BJ (cell line): Measurements from ENCODE around the gene ARHGAP24. TPM values are rescaled to one million over a fixed set of nuclear protein-coding genes. Genes with fewer than 3 reads are reported as not detected.

ENCODE experiments used
- CTCF ChIA-PET: fragments of 350-600 bp; formaldehyde crosslinking; extraction: SDS; loops from one replicate; lab custom pipeline; 2021; ENCODE audit warnings: antibody characterized with exemption, inconsistent platforms; lab: Yijun Ruan, JAX
- POLR2A ChIA-PET: fragments of 300-600 bp; sonication (Branson Sonifier 250); formaldehyde crosslinking; extraction: SDS; loops from one replicate; lab custom pipeline; 2021; ENCODE audit warnings: antibody characterized with exemption; lab: Charles Lee
- DNase-seq: peaks from one replicate; pipeline ENCODE4 v3.0.0-alpha.2; 2011; ENCODE audit warnings: low read depth
- H3K27me3 ChIP-seq: 2 replicates; pipeline ENCODE4 v1.6.0; 2011; ENCODE audit warnings: low read length; ENCODE audit not compliant: control insufficient read depth, insufficient read depth
- H3K36me3 ChIP-seq: 2 replicates; pipeline ENCODE4 v1.5.1; 2011; ENCODE audit warnings: low read length; ENCODE audit not compliant: control insufficient read depth, insufficient read depth
- H3K4me3 ChIP-seq: 2 replicates; pipeline ENCODE4 v1.5.1; 2011; ENCODE audit warnings: low read depth, mild to moderate bottlenecking, control low read depth, low read length
- polyA plus RNA-seq: library from polyadenylated mRNA; depleted of rRNA; stranded (reverse); fragments of >200 nt; gene quantifications from 2 replicates; pipeline ENCODE4 v1.2.3, GENCODE V29; 2011
- TF ChIP-seq, protein P1 (sequence below): IDR thresholded peaks from 2 replicates; pipeline ENCODE4 v1.5.1; 2011; ENCODE audit warnings: low read depth, mild to moderate bottlenecking, control low read depth, inconsistent platforms, low read length, moderate library complexity; ENCODE audit not compliant: insufficient read depth

The ARHGAP24 gene
- polyA plus RNA-seq, 1 experiment = 17.7 TPM

DNA sequence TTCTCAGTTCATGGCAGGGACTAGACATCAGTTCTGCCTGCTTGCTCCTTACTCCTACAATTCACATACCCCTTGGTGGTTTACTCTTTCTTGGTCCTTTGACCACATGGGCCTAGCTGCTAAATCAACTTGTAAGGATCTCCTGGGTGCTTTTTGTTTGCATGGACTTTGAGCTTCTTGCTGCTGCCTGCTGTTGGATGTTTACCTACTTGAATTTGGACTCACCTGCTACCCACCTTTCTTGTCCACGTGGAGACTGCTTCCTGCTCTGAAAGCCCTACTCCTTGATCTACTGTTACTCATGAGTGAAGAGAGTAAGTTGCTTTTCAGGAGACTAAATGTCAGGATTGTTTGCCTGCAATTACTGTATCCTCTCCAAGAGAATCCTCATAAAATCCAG is 15.2 kb upstream of the ARHGAP24 start:
- no peak overlapping the region for H3K4me3 ChIP-seq
- ChIA-PET CTCF (no interaction called here), POLR2A (no interaction called here)
- H3K36me3 ChIP-seq = no peaks in the 10 kb centered on the region
- H3K27me3 ChIP-seq = no peaks in the 10 kb centered on the region
- no peak for DNase-seq
- TF ChIP-seq, protein P1, sequence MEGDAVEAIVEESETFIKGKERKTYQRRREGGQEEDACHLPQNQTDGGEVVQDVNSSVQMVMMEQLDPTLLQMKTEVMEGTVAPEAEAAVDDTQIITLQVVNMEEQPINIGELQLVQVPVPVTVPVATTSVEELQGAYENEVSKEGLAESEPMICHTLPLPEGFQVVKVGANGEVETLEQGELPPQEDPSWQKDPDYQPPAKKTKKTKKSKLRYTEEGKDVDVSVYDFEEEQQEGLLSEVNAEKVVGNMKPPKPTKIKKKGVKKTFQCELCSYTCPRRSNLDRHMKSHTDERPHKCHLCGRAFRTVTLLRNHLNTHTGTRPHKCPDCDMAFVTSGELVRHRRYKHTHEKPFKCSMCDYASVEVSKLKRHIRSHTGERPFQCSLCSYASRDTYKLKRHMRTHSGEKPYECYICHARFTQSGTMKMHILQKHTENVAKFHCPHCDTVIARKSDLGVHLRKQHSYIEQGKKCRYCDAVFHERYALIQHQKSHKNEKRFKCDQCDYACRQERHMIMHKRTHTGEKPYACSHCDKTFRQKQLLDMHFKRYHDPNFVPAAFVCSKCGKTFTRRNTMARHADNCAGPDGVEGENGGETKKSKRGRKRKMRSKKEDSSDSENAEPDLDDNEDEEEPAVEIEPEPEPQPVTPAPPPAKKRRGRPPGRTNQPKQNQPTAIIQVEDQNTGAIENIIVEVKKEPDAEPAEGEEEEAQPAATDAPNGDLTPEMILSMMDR = no peak

DNA sequence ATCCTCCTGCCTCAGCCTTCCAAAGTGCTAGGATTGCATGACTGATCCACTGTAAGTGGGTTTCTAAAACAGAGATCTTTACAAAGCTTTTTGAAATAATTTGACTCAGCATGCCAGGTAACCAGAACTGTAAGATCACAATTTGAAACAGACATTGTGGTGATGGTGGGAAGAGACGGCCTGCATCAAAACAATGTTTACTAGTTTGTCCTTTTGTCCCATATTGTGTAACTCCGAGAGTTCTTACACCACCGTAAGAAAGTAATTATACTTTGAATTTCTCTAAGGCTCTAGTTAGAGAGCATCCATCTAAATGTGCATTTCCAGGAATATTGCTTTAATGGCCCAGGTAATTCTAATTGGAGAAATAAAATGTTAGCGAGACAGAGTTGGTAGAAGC is 594 bp upstream of the ARHGAP24 start:
- no peak for DNase-seq
- H3K36me3 ChIP-seq = no peaks in the 10 kb centered on the region
- no peaks in the 10 kb centered on the region for H3K27me3 ChIP-seq
- ChIA-PET POLR2A (interaction anchor here (0.6 kb wide), 1 partner anchor 508 kb away, joined by 4 read pairs; the partner anchor contains the start of gene WDFY3), CTCF (interaction anchor here (1.1 kb wide), 1 partner anchor 304 kb away, joined by 4 read pairs; no protein-coding TSS in a partner anchor)
- TF ChIP-seq, protein P1 = no peak
- peak overlapping the region; percentile 62 for H3K4me3 ChIP-seq

GRCh38 chr4:85475631-85476233 is 782 bp downstream of the ARHGAP24 start:
- ChIA-PET POLR2A (no interaction called here), CTCF (interaction anchor here (1.1 kb wide), 1 partner anchor 303 kb away, joined by 4 read pairs; no protein-coding TSS in a partner anchor)
- no peaks in the 10 kb centered on the region for H3K27me3 ChIP-seq
- TF ChIP-seq, protein P1 = no peak
- peak overlapping the region; percentile 62 for H3K4me3 ChIP-seq
- no peaks in the 10 kb centered on the region for H3K36me3 ChIP-seq
- DNase-seq = no peak

DNA sequence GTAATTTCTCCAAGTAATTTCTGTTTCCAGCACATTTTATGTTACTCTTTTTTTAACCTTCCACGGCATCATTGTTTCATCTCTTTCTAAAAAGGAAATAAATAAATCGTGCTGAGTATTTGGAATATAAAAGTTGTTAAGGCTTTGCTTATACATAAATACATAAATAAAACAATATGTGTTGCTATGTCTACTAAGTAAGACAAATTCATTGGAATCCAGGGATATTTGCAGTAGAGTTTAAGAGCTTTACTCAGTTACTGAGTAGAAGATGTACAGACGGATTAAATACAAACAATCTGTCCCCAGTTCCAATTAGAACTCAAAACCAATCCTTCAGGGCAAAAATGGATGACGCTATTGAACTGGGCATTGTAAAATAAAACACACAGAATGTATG is 1.4 kb downstream of the ARHGAP24 start:
- no peak for DNase-seq
- Histone ChIP-seq H3K27me3 (no peaks in the 10 kb centered on the region), H3K4me3 (peak overlapping the region; percentile 26), H3K36me3 (no peaks in the 10 kb centered on the region)
- ChIA-PET CTCF (no interaction called here), POLR2A (no interaction called here)
- TF ChIP-seq, protein P1 = no peak

DNA sequence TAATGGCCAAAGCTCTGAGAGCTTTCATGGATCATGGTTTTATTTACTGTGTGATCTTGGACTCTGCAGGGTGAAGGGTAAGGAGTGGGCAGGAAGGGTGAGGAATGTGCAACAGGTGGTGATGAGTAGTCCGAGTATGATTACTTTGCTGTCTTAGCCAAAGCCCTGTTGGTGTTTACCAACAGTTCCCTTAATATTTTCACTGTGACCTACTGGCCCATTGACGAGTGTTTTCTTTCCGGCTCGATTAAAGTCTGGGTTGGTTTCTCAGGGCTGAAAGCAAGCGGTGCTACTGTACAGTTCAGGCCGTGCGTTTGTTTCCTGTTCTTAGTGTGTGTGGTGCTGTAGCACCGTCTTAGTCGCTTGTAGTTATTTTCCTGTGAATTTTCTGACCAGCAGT is 2.6 kb downstream of the ARHGAP24 start:
- ChIA-PET POLR2A (no interaction called here), CTCF (interaction anchor here (1.0 to 1.4 kb wide), 2 partner anchors 270 to 279 kb away, joined by 3 to 4 read pairs; no protein-coding TSS in a partner anchor)
- TF ChIP-seq, protein P1 = no peak
- Histone ChIP-seq H3K36me3 (no peaks in the 10 kb centered on the region), H3K4me3 (peak overlapping the region; percentile 22; the same call in 1 of the 2 replicates), H3K27me3 (no peaks in the 10 kb centered on the region)
- no peak for DNase-seq
